ENCODE measurements around the gene ANKRD12. TPM values are rescaled to one million over a fixed set of nuclear protein-coding genes. Genes with fewer than 3 reads are reported as not detected.

The ANKRD12 gene
- total RNA-seq, 1 experiment from 2014 or later, result 23.5 TPM

- no peak for TF ChIP-seq ELF1 (IDR thresholded peaks at IDR 0.05; ENCODE audit: borderline replicate concordance, low read depth)
Measured at GRCh38 chr18:9240270-9240669, 103.7 kb downstream of the ANKRD12 start (continued).

GRCh38 chr18:9243029-9243428 is 106.4 kb downstream of the ANKRD12 start:
- RAD21 ChIA-PET (ENCODE audit: low non-redundant PET in 1 of 2, low total read pairs in 2 of 2, uncharacterized antibody in 2 of 2, unreplicated experiment in 2 of 2), result no interaction called here
- Histone ChIP-seq H3K9me3 (ENCODE audit: control insufficient read depth in 1 of 2, insufficient read depth in 1 of 2, low read depth in 1 of 2, low read length in 2 of 2) (no peaks in the 10 kb centered on the region), H3K79me2 (ENCODE audit: insufficient read depth, low read length) (no peaks in the 10 kb centered on the region), H3K9ac (ENCODE audit: low read length) (no peak overlapping the region), H3K4me3 (replicated peaks in 1 of 2; ENCODE audit: low read depth in 1 of 2, low read length in 2 of 2) (no peak overlapping the region), H2AFZ (ENCODE audit: low read depth, low read length, poor library complexity, severe bottlenecking) (no peak overlapping the region), H4K20me1 (ENCODE audit: insufficient read depth) (no peaks in the 10 kb centered on the region), H3K9me2 (ENCODE audit: insufficient read depth) (no peaks in the 10 kb centered on the region), H3K4me2 (ENCODE audit: low read length) (no peak overlapping the region), H3K36me3 (ENCODE audit: control insufficient read depth in 1 of 2, insufficient read depth in 2 of 2, low read length in 2 of 2) (no peaks in the 10 kb centered on the region), H3K27me3 (ENCODE audit: insufficient read depth, low read length) (no peaks in the 10 kb centered on the region), H3K4me1 (ENCODE audit: control insufficient read depth in 1 of 2, insufficient read depth in 2 of 2, low read length in 2 of 2) (no peaks in the 10 kb centered on the region), H3K27ac (ENCODE audit: low read depth, low read length) (no peak overlapping the region)
- intact Hi-C loops (cut with micrococcal nuclease), result no loop called here
- no TSS peak for BruUV-seq (replicated peaks)
- POLR2A ChIA-PET, result no interaction called here
- DNase-seq (ENCODE audit: low read depth, low spot score) (no peak), ATAC-seq (no peak)
- TF ChIP-seq RAD21 (IDR thresholded peaks at IDR 0.05; ENCODE audit: low read depth) (no peak), EGR1 (IDR thresholded peaks at IDR 0.05; ENCODE audit: low read depth) (no peak), POLR2AphosphoS5 (IDR thresholded peaks at IDR 0.05; ENCODE audit: low read depth, low read length) (no peak), FOSL1 (IDR thresholded peaks at IDR 0.05; ENCODE audit: low read depth) (no peak), SRF (IDR thresholded peaks at IDR 0.05; ENCODE audit: low read depth) (no peak), TCF7L2 (IDR thresholded peaks at IDR 0.05; ENCODE audit: borderline replicate concordance, extremely low read depth, insufficient read depth, insufficient read length) (no peak), REST (IDR thresholded peaks at IDR 0.05; ENCODE audit: low read depth) (no peak), ZFX (IDR thresholded peaks at IDR 0.05) (no peak), JUND (IDR thresholded peaks at IDR 0.05) (no peak), ELF1 (IDR thresholded peaks at IDR 0.05; ENCODE audit: borderline replicate concordance, low read depth) (no peak), CEBPB (IDR thresholded peaks at IDR 0.05; ENCODE audit: low read depth) (no peak), ZNF274 (IDR thresholded peaks at IDR 0.05; ENCODE audit: low read depth, low read length) (no peak)
- CTCF ChIA-PET, result no interaction called here
